ENCODE measurements around the gene CHRNG.

Gene CHRNG

GRCh38 chr2:232576995-232577394, 37.5 kb downstream of the CHRNG start:
- no peak for DNase-seq (ENCODE audit: low read depth)

GRCh38 chr2:232577841-232578240, 38.3 kb downstream of the CHRNG start:
- no peak for DNase-seq (ENCODE audit: low read depth)

GRCh38 chr2:232578626-232579025, 39.1 kb downstream of the CHRNG start:
- DNase-seq (ENCODE audit: low read depth), result no peak

- no peak for DNase-seq (ENCODE audit: low read depth)
These were observed 41.1 kb downstream of the CHRNG start for GRCh38 chr2:232580648-232580981.

- DNase-seq (ENCODE audit: low read depth), result no peak
These were observed 42.2 kb downstream of the CHRNG start for GRCh38 chr2:232581725-232582124.

- no peak for DNase-seq (ENCODE audit: low read depth)
These were observed 44.7 kb downstream of the CHRNG start for GRCh38 chr2:232584238-232584637.

GRCh38 chr2:232586943-232587505, 47.5 kb downstream of the CHRNG start:
- no peak for DNase-seq (ENCODE audit: low read depth)

- DNase-seq (ENCODE audit: low read depth), result no peak
These were observed 48.0 kb downstream of the CHRNG start for GRCh38 chr2:232587512-232587911.

- no peak for DNase-seq (ENCODE audit: low read depth)
These were observed 48.5 kb downstream of the CHRNG start for GRCh38 chr2:232588031-232588430.

- DNase-seq (ENCODE audit: low read depth), result no peak
These were observed 49.4 kb downstream of the CHRNG start for GRCh38 chr2:232588680-232589585.

- DNase-seq (ENCODE audit: low read depth), result no peak
These were observed 53.4 kb downstream of the CHRNG start for GRCh38 chr2:232592772-232593395.

GRCh38 chr2:232593982-232594381, 54.5 kb downstream of the CHRNG start:
- no peak for DNase-seq (ENCODE audit: low read depth)
